ENCODE data around the gene ITK.

Gene ITK

GRCh38 chr5:157270771-157271170 is 90.1 kb downstream of the ITK start:
- Histone ChIP-seq H3K4me3 (no peak overlapping the region), H3K27ac (no peak overlapping the region)
- TF ChIP-seq CTCF (IDR thresholded peaks at IDR 0.05) = no peak
- no peak for DNase-seq (ENCODE audit: low spot score)

- no peak for TF ChIP-seq CTCF (IDR thresholded peaks at IDR 0.05)
- H3K4me3 ChIP-seq = no peak overlapping the region
- no peak overlapping the region for H3K27ac ChIP-seq
- no peak for DNase-seq (ENCODE audit: low spot score)
These were observed 91.2 kb downstream of the ITK start for GRCh38 chr5:157271740-157272271.

GRCh38 chr5:157273131-157273556 is 92.5 kb downstream of the ITK start:
- no peak overlapping the region for H3K27ac ChIP-seq
- no peak for TF ChIP-seq CTCF (IDR thresholded peaks at IDR 0.05)

GRCh38 chr5:157275403-157275802 is 94.8 kb downstream of the ITK start:
- no peak for TF ChIP-seq CTCF (IDR thresholded peaks at IDR 0.05)
- Histone ChIP-seq H3K27ac (no peak overlapping the region), H3K4me3 (no peak overlapping the region)
- no peak for DNase-seq (ENCODE audit: low spot score)

More at GRCh38 chr5:157273131-157273556, 92.5 kb downstream of the ITK start:
- no peak overlapping the region for H3K4me3 ChIP-seq
- no peak for DNase-seq (ENCODE audit: low spot score)

- TF ChIP-seq CTCF (IDR thresholded peaks at IDR 0.05) = no peak
These were observed 97.8 kb downstream of the ITK start for GRCh38 chr5:157278319-157279037.

GRCh38 chr5:157279605-157280239 is 99.1 kb downstream of the ITK start:
- no peak overlapping the region for H3K4me3 ChIP-seq
- H3K27ac ChIP-seq = peak overlapping the region; percentile 29 to 73
- no peak for TF ChIP-seq CTCF (IDR thresholded peaks at IDR 0.05)
- no peak for DNase-seq (ENCODE audit: low spot score)

More at GRCh38 chr5:157278319-157279037, 97.8 kb downstream of the ITK start:
- H3K27ac ChIP-seq = no peak overlapping the region
- no peak for DNase-seq (ENCODE audit: low spot score)
- H3K4me3 ChIP-seq = no peak overlapping the region

Measured in coronary artery (tissue), 2 donors.